ENCODE data around the gene LIFR. TPM values are rescaled to one million over a fixed set of nuclear protein-coding genes. Genes with fewer than 3 reads are reported as not detected.

Gene LIFR
- polyA plus RNA-seq, 1 of the 3 experiments (the other 2 are of a cell fraction) = 3.8 TPM

GRCh38 chr5:38438757-38439156 lies 117.7 kb downstream of the LIFR start:
- CTCF ChIA-PET = interaction anchor here (1.1 to 1.8 kb wide), 2 partner anchors 18 to 371 kb away, joined by 9 read pairs; no protein-coding TSS in a partner anchor
- Histone ChIP-seq H3K79me2 (ENCODE audit: insufficient read depth) (no peaks in the 10 kb centered on the region), H3K4me2 (no peak overlapping the region), H3K4me1 (ENCODE audit: control insufficient read depth in 1 of 2, insufficient read depth in 2 of 2, low read depth in 1 of 2, low read length in 1 of 2) (peaks cover 3 to 5% of the 10 kb centered on the region in 2 experiments; a peak in 2 of 4 replicates), H3K27ac (ENCODE audit: low read depth in 2 of 2, low read length in 1 of 2) (no peak overlapping the region), H3K9me3 (no peaks in the 10 kb centered on the region), H3K27me3 (ENCODE audit: insufficient read depth) (no peaks in the 10 kb centered on the region), H3F3A (replicated peaks; ENCODE audit: insufficient read depth) (no peaks in the 10 kb centered on the region), H3K36me3 (replicated peaks in 1 of 2; ENCODE audit: control insufficient read depth in 1 of 2, insufficient read depth in 2 of 2, low read length in 1 of 2) (no peaks in the 10 kb centered on the region), H3K4me3 (ENCODE audit: low read depth in 2 of 2, low read length in 1 of 2) (no peak overlapping the region), H2AFZ (ENCODE audit: low read depth) (no peak overlapping the region), H3K9ac (no peak overlapping the region), H4K20me1 (ENCODE audit: insufficient read depth) (no peaks in the 10 kb centered on the region), H3K9me2 (no peaks in the 10 kb centered on the region)
- DNase-seq = no peak
- WGBS (ENCODE audit: low lambda C conversion rate) = 69% methylated on average over 1 of the region's 1 CpG
- no peak for TF ChIP-seq POLR2AphosphoS5 (IDR thresholded peaks at IDR 0.05; ENCODE audit: low read depth, low read length)
- no peak for TF ChIP-seq USF2 (IDR thresholded peaks at IDR 0.05; ENCODE audit: borderline replicate concordance, low read depth, low read length)
- no peak for TF ChIP-seq TEAD4 (IDR thresholded peaks at IDR 0.05; ENCODE audit: borderline replicate concordance, insufficient read depth)
- no peak for TF ChIP-seq NFIC (IDR thresholded peaks at IDR 0.05; ENCODE audit: borderline replicate concordance)
- TF ChIP-seq, protein P1, sequence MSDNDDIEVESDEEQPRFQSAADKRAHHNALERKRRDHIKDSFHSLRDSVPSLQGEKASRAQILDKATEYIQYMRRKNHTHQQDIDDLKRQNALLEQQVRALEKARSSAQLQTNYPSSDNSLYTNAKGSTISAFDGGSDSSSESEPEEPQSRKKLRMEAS (IDR thresholded peaks at IDR 0.05; ENCODE audit: low read depth) = no peak
- no peak for TF ChIP-seq RXRA (IDR thresholded peaks at IDR 0.05; ENCODE audit: borderline replicate concordance, low read depth)
- TF ChIP-seq TCF12 (IDR thresholded peaks at IDR 0.05) = no peak
- TF ChIP-seq ZBTB33 (IDR thresholded peaks at IDR 0.05; ENCODE audit: borderline replicate concordance, low read depth) = no peak
- no peak for TF ChIP-seq MXI1 (IDR thresholded peaks at IDR 0.05; ENCODE audit: low read depth, low read length)
- no peak for TF ChIP-seq NRF1 (IDR thresholded peaks at IDR 0.05; ENCODE audit: low read depth, low read length)
- no peak for TF ChIP-seq FOXM1 (IDR thresholded peaks at IDR 0.05; ENCODE audit: low read depth)
- TF ChIP-seq FOSL2 (IDR thresholded peaks at IDR 0.05; ENCODE audit: borderline replicate concordance, low read depth) = no peak
- POLR2A ChIA-PET = no interaction called here

DNA sequence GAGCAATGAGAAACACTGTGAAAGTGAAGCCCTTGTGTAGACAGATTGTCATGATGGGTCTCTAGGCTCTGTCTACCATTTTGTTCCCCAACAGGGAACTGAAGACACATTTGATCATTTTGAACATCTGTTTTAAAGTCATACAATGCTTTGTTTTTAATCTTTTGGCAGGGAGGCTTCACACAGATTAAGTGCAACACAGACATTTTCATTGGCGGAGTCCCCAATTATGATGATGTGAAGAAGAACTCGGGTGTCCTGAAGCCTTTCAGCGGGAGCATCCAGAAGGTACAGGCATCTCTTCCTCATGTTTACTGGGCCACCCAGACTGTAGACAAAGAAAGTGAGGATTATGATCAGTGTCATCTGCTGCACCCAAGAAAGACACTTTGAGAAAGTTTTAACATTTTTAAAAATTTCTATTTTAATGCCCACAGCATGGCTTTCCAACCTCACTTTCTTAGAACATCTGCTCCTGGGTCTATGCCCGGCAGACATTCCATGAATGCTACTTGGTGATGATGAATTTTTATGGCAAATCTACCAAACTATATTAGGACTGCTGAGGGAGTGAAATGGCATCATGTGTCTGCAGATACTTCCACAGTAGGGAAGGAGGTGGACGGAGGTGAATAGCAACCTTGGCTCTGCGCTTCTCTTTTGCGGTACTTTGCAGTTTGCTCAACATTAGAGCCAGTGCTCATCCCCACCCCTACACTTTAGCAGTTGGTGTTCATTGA lies 121.3 kb downstream of the LIFR start:
- Histone ChIP-seq H3K4me3 (ENCODE audit: low read depth in 2 of 2, low read length in 1 of 2) (no peak overlapping the region), H3K9me3 (no peaks in the 10 kb centered on the region), H4K20me1 (ENCODE audit: insufficient read depth) (no peaks in the 10 kb centered on the region), H3K4me1 (ENCODE audit: control insufficient read depth in 1 of 2, insufficient read depth in 2 of 2, low read depth in 1 of 2, low read length in 1 of 2) (peaks cover 10% of the 10 kb centered on the region in 2 experiments; a peak in 2 of 4 replicates), H3F3A (replicated peaks; ENCODE audit: insufficient read depth) (no peaks in the 10 kb centered on the region), H3K4me2 (no peak overlapping the region), H2AFZ (ENCODE audit: low read depth) (no peak overlapping the region), H3K9ac (no peak overlapping the region), H3K9me2 (no peaks in the 10 kb centered on the region), H3K27ac (ENCODE audit: low read depth in 2 of 2, low read length in 1 of 2) (no peak overlapping the region), H3K27me3 (ENCODE audit: insufficient read depth) (no peaks in the 10 kb centered on the region), H3K79me2 (ENCODE audit: insufficient read depth) (no peaks in the 10 kb centered on the region), H3K36me3 (replicated peaks in 1 of 2; ENCODE audit: control insufficient read depth in 1 of 2, insufficient read depth in 2 of 2, low read length in 1 of 2) (no peaks in the 10 kb centered on the region)
- ChIA-PET CTCF (interaction anchor here (1.1 to 5.6 kb wide), 4 partner anchors 14 to 487 kb away, joined by 4 to 39 read pairs (median 10); no protein-coding TSS in a partner anchor), POLR2A (no interaction called here)
- no peak for DNase-seq
- WGBS (ENCODE audit: low lambda C conversion rate) = 88% methylated on average over 7 of the region's 7 CpGs
- TF ChIP-seq NFIC (IDR thresholded peaks at IDR 0.05; ENCODE audit: borderline replicate concordance) (no peak), ELF1 (IDR thresholded peaks at IDR 0.05) (no peak), POLR2AphosphoS5 (IDR thresholded peaks at IDR 0.05; ENCODE audit: low read depth, low read length) (no peak), EP300 (IDR thresholded peaks at IDR 0.05; ENCODE audit: borderline replicate concordance in 1 of 2, low read depth in 1 of 2, low read length in 1 of 2) (no peak), CHD2 (IDR thresholded peaks at IDR 0.05; ENCODE audit: low read length, partially characterized antibody) (no peak), YY1 (IDR thresholded peaks at IDR 0.05; ENCODE audit: low read depth) (no peak), RXRA (IDR thresholded peaks at IDR 0.05; ENCODE audit: borderline replicate concordance, low read depth) (no peak), MXI1 (IDR thresholded peaks at IDR 0.05; ENCODE audit: low read depth, low read length) (no peak)
- TF ChIP-seq, protein P2, sequence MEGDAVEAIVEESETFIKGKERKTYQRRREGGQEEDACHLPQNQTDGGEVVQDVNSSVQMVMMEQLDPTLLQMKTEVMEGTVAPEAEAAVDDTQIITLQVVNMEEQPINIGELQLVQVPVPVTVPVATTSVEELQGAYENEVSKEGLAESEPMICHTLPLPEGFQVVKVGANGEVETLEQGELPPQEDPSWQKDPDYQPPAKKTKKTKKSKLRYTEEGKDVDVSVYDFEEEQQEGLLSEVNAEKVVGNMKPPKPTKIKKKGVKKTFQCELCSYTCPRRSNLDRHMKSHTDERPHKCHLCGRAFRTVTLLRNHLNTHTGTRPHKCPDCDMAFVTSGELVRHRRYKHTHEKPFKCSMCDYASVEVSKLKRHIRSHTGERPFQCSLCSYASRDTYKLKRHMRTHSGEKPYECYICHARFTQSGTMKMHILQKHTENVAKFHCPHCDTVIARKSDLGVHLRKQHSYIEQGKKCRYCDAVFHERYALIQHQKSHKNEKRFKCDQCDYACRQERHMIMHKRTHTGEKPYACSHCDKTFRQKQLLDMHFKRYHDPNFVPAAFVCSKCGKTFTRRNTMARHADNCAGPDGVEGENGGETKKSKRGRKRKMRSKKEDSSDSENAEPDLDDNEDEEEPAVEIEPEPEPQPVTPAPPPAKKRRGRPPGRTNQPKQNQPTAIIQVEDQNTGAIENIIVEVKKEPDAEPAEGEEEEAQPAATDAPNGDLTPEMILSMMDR (IDR thresholded peaks at IDR 0.05) = no peak
- TF ChIP-seq, protein P3, sequence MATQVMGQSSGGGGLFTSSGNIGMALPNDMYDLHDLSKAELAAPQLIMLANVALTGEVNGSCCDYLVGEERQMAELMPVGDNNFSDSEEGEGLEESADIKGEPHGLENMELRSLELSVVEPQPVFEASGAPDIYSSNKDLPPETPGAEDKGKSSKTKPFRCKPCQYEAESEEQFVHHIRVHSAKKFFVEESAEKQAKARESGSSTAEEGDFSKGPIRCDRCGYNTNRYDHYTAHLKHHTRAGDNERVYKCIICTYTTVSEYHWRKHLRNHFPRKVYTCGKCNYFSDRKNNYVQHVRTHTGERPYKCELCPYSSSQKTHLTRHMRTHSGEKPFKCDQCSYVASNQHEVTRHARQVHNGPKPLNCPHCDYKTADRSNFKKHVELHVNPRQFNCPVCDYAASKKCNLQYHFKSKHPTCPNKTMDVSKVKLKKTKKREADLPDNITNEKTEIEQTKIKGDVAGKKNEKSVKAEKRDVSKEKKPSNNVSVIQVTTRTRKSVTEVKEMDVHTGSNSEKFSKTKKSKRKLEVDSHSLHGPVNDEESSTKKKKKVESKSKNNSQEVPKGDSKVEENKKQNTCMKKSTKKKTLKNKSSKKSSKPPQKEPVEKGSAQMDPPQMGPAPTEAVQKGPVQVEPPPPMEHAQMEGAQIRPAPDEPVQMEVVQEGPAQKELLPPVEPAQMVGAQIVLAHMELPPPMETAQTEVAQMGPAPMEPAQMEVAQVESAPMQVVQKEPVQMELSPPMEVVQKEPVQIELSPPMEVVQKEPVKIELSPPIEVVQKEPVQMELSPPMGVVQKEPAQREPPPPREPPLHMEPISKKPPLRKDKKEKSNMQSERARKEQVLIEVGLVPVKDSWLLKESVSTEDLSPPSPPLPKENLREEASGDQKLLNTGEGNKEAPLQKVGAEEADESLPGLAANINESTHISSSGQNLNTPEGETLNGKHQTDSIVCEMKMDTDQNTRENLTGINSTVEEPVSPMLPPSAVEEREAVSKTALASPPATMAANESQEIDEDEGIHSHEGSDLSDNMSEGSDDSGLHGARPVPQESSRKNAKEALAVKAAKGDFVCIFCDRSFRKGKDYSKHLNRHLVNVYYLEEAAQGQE (IDR thresholded peaks at IDR 0.05; ENCODE audit: low read depth, low read length) = no peak

Data from SK-N-SH (cell line).